Calu3 (cell line): ENCODE measurements around the gene PPFIBP1. TPM values are rescaled to one million over a fixed set of nuclear protein-coding genes. Genes with fewer than 3 reads are reported as not detected.

ENCODE experiments used
- BruUV-seq: library from RNA; stranded (reverse); fragments of 400-500 nt; replicated peaks from 2 replicates; lab custom pipeline; 2021; lab: Mats Ljungman, UMichigan
- CTCF ChIA-PET: fragments of 300-600 bp; sonication (Branson Sonifier 250); formaldehyde crosslinking; loops from one replicate; lab custom pipeline; 2022; ENCODE audit warnings: antibody characterized with exemption; lab: Charles Lee
- DNase-seq: peaks from one replicate; pipeline ENCODE4 v3.0.0; 2022
- H3K27ac Mint-ChIP-seq: one replicate; pipeline ENCODE4 v1.8.0; 2022; ENCODE audit warnings: mixed read lengths; ENCODE audit not compliant: unreplicated experiment
- H3K27me3 Mint-ChIP-seq: one replicate; pipeline ENCODE4 v1.8.0; 2022; ENCODE audit warnings: mixed read lengths; ENCODE audit not compliant: unreplicated experiment
- H3K36me3 Mint-ChIP-seq: one replicate; pipeline ENCODE4 v1.8.0; 2022; ENCODE audit warnings: mild to moderate bottlenecking, moderate library complexity, mixed read lengths; ENCODE audit not compliant: insufficient read depth, unreplicated experiment
- H3K4me1 Mint-ChIP-seq: one replicate; pipeline ENCODE4 v1.8.0; 2022; ENCODE audit warnings: mild to moderate bottlenecking, low read depth, mixed read lengths; ENCODE audit not compliant: unreplicated experiment
- H3K4me3 Mint-ChIP-seq: one replicate; pipeline ENCODE4 v1.8.0; 2022; ENCODE audit warnings: mild to moderate bottlenecking, low read depth, moderate library complexity, mixed read lengths; ENCODE audit not compliant: unreplicated experiment
- H3K9me3 Mint-ChIP-seq: one replicate; pipeline ENCODE4 v1.8.0; 2022; ENCODE audit warnings: low read depth, mixed read lengths; ENCODE audit not compliant: unreplicated experiment
- CTCF ChIP-seq: fragments of 200-600 bp; IDR thresholded peaks from one replicate; pipeline ENCODE4 v1.8.0; 2022; ENCODE audit warnings: antibody characterized with exemption; ENCODE audit not compliant: unreplicated experiment
- intact Hi-C: fragments of 100-400 bp; cut with micrococcal nuclease; formaldehyde crosslinking; loops from one replicate; pipeline ENCODE4 v1.10.0; 2022; ENCODE audit not compliant: unreplicated experiment
- total RNA-seq: library from RNA; stranded (reverse); gene quantifications from 2 replicates; pipeline ENCODE4 v1.2.3, GENCODE V29; 2022

PPFIBP1 gene
- total RNA-seq, 1 experiment from 2014 or later = 58.7 TPM

- Mint-ChIP-seq H3K27ac (no peak overlapping the region), H3K36me3 (no peaks in the 10 kb centered on the region), H3K4me1 (peaks cover 3% of the 10 kb centered on the region), H3K9me3 (no peaks in the 10 kb centered on the region), H3K4me3 (no peak overlapping the region), H3K27me3 (no peaks in the 10 kb centered on the region)
- CTCF ChIA-PET = no interaction called here
- no peak for TF ChIP-seq CTCF
- intact Hi-C loops = no loop called here
- DNase-seq = no peak
- no TSS peak for BruUV-seq
These were observed 12.8 kb upstream of the PPFIBP1 start for GRCh38 chr12:27511031-27511722.

DNA sequence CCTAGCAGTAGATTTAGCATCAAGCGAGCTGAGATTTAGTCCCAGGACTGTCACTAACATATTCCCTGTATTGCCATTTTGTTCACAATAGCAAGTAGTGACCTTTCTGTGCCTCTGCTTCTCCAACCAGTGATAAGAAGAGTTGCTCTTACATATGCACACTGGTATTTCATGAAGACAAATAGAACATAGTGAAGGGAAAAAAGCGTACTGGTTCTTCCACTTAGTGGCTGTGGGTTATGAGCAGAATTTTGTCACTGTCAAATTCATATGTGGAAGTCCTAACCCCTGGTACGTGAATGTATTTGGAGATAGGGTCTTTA, 12.3 kb upstream of the PPFIBP1 start:
- CTCF ChIA-PET = no interaction called here
- H3K4me1 Mint-ChIP-seq = peaks cover 8% of the 10 kb centered on the region
- H3K4me3 Mint-ChIP-seq = no peak overlapping the region
- no peak overlapping the region for H3K27ac Mint-ChIP-seq
- no peak for TF ChIP-seq CTCF
- H3K36me3 Mint-ChIP-seq = no peaks in the 10 kb centered on the region
- H3K27me3 Mint-ChIP-seq = no peaks in the 10 kb centered on the region
- no peak for DNase-seq
- intact Hi-C loops = no loop called here
- no TSS peak for BruUV-seq
- no peaks in the 10 kb centered on the region for H3K9me3 Mint-ChIP-seq

GRCh38 chr12:27513155-27513824, 10.7 kb upstream of the PPFIBP1 start:
- no TSS peak for BruUV-seq
- no peak for DNase-seq
- no peak for TF ChIP-seq CTCF
- H3K4me3 Mint-ChIP-seq = no peak overlapping the region
- H3K27me3 Mint-ChIP-seq = no peaks in the 10 kb centered on the region
- intact Hi-C loops = no loop called here
- CTCF ChIA-PET = no interaction called here
- H3K36me3 Mint-ChIP-seq = no peaks in the 10 kb centered on the region
- H3K9me3 Mint-ChIP-seq = no peaks in the 10 kb centered on the region
- H3K4me1 Mint-ChIP-seq = peaks cover 24% of the 10 kb centered on the region
- no peak overlapping the region for H3K27ac Mint-ChIP-seq

GRCh38 chr12:27515671-27516070, 8.3 kb upstream of the PPFIBP1 start:
- TF ChIP-seq CTCF = no peak
- Mint-ChIP-seq H3K27me3 (no peaks in the 10 kb centered on the region), H3K4me3 (no peak overlapping the region), H3K27ac (no peak overlapping the region), H3K4me1 (peaks cover 35% of the 10 kb centered on the region), H3K9me3 (no peaks in the 10 kb centered on the region), H3K36me3 (no peaks in the 10 kb centered on the region)
- intact Hi-C loops = loop anchor here (5.0 kb wide), 1 partner anchor 122 kb away; no protein-coding TSS in a partner anchor
- CTCF ChIA-PET = interaction anchor here (0.6 kb wide), 1 partner anchor 34 kb away, joined by 3 read pairs; no protein-coding TSS in a partner anchor
- DNase-seq = no peak
- no TSS peak for BruUV-seq
